Progenitor cell of endocrine pancreas (in vitro differentiated cells): Measurements from ENCODE around the gene NECTIN1. TPM values are rescaled to one million over a fixed set of nuclear protein-coding genes. Genes with fewer than 3 reads are reported as not detected.

Experiments
- DNase-seq: peaks from one replicate; pipeline ENCODE4 v3.0.0; 2021; ENCODE audit warnings: low spot score; ENCODE audit not compliant: unreplicated experiment
- H3K27ac Mint-ChIP-seq: 2 replicates; pipeline ENCODE4 v1.8.0; 2021; ENCODE audit warnings: mild to moderate bottlenecking, moderate library complexity, mixed read lengths
- H3K27me3 Mint-ChIP-seq: 2 replicates; pipeline ENCODE4 v1.8.0; 2021; ENCODE audit warnings: mixed read lengths
- H3K36me3 Mint-ChIP-seq: 2 replicates; pipeline ENCODE4 v1.8.0; 2022; ENCODE audit warnings: mixed read lengths; ENCODE audit not compliant: insufficient read depth
- H3K4me1 Mint-ChIP-seq: 2 replicates; pipeline ENCODE4 v1.8.0; 2021; ENCODE audit warnings: low read depth, mixed read lengths
- H3K4me3 Mint-ChIP-seq: 2 replicates; pipeline ENCODE4 v1.8.0; 2021; ENCODE audit warnings: low read depth, mild to moderate bottlenecking, moderate library complexity, mixed read lengths
- H3K9me3 Mint-ChIP-seq: 2 replicates; pipeline ENCODE4 v1.8.0; 2021; ENCODE audit warnings: low read depth, mixed read lengths
- total RNA-seq: library from RNA; stranded (reverse); gene quantifications from 2 replicates; pipeline ENCODE4 v1.2.1, GENCODE V29; 2021
- TF ChIP-seq, protein P1 (sequence below): fragments of 200-600 bp; sonication (generic); IDR thresholded peaks from one replicate; pipeline ENCODE4 v1.5.0; 2021; ENCODE audit warnings: antibody characterized with exemption, mild to moderate bottlenecking; ENCODE audit not compliant: unreplicated experiment

NECTIN1 gene
- total RNA-seq, 1 donor from 2014 or later, result 42.1 TPM

DNA sequence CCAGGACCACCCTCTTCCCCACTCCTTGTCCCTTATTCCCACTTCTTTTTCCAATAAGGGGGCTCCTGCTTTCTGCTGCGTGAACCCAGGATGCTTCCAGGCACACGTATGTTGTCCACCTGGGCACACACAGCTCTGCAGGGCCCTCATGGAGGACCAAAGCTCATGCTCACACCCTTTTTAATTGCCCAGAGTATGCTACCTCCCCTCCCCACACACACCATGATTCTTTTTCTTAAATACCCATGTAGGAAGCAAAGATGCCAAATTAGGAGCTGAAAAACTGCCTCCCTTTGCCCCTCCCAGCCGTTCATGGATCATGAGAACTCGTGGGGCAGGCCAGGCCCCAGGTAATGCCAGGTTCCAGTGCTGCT is 5.1 kb downstream of the NECTIN1 start:
- Mint-ChIP-seq H3K36me3 (peaks cover 1% of the 10 kb centered on the region), H3K4me1 (peaks cover 25% of the 10 kb centered on the region), H3K4me3 (no peak overlapping the region), H3K27me3 (no peaks in the 10 kb centered on the region), H3K27ac (no peak overlapping the region), H3K9me3 (no peaks in the 10 kb centered on the region)
- DNase-seq, result no peak
- TF ChIP-seq, protein P1, sequence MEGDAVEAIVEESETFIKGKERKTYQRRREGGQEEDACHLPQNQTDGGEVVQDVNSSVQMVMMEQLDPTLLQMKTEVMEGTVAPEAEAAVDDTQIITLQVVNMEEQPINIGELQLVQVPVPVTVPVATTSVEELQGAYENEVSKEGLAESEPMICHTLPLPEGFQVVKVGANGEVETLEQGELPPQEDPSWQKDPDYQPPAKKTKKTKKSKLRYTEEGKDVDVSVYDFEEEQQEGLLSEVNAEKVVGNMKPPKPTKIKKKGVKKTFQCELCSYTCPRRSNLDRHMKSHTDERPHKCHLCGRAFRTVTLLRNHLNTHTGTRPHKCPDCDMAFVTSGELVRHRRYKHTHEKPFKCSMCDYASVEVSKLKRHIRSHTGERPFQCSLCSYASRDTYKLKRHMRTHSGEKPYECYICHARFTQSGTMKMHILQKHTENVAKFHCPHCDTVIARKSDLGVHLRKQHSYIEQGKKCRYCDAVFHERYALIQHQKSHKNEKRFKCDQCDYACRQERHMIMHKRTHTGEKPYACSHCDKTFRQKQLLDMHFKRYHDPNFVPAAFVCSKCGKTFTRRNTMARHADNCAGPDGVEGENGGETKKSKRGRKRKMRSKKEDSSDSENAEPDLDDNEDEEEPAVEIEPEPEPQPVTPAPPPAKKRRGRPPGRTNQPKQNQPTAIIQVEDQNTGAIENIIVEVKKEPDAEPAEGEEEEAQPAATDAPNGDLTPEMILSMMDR, result no peak

DNA sequence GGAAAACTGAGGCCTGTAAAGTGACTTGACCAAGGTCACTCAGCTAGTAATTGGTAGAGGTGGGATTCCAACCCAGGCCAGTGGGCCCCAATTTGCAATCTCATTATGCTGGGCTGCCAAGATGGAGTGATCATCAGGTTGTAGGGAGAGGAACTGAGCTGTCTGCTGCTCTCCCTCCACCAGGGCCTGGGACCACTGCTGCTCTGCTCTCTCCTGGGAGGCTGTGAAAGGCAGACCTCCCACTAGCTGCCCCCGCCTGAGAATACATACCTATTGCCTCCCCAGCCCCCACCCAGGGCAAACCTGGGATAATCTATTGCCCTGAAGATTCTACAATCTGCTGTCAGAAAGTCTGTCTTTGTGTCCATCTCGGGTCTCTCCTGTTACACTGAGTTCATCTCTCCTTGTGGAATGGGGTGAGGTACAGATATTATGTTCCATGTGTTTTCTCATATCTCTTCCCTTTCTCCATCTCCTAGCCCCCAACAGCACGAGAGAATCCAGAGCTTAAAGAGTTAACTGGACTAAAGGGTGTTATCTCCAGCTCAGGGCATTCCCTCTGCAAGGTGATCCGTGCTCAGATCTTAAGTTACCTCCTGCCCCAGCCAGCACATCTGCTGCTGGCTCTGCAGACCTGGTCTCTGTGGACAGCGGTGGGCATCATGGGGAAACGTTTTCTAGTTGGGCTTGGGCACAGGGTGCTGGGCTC is 5.6 kb downstream of the NECTIN1 start:
- Mint-ChIP-seq H3K27ac (no peak overlapping the region), H3K9me3 (no peaks in the 10 kb centered on the region), H3K4me1 (peaks cover 25% of the 10 kb centered on the region), H3K36me3 (peaks cover 1% of the 10 kb centered on the region), H3K4me3 (no peak overlapping the region), H3K27me3 (no peaks in the 10 kb centered on the region)
- TF ChIP-seq, protein P1, result no peak
- no peak for DNase-seq

- Mint-ChIP-seq H3K27me3 (no peaks in the 10 kb centered on the region), H3K27ac (no peak overlapping the region), H3K4me3 (no peak overlapping the region), H3K9me3 (no peaks in the 10 kb centered on the region), H3K4me1 (peaks cover 31% of the 10 kb centered on the region), H3K36me3 (peaks cover 1% of the 10 kb centered on the region)
- TF ChIP-seq, protein P1, result no peak
- DNase-seq, result no peak
Observed at GRCh38 chr11:119722281-119722794, 6.7 kb downstream of the NECTIN1 start.

DNA sequence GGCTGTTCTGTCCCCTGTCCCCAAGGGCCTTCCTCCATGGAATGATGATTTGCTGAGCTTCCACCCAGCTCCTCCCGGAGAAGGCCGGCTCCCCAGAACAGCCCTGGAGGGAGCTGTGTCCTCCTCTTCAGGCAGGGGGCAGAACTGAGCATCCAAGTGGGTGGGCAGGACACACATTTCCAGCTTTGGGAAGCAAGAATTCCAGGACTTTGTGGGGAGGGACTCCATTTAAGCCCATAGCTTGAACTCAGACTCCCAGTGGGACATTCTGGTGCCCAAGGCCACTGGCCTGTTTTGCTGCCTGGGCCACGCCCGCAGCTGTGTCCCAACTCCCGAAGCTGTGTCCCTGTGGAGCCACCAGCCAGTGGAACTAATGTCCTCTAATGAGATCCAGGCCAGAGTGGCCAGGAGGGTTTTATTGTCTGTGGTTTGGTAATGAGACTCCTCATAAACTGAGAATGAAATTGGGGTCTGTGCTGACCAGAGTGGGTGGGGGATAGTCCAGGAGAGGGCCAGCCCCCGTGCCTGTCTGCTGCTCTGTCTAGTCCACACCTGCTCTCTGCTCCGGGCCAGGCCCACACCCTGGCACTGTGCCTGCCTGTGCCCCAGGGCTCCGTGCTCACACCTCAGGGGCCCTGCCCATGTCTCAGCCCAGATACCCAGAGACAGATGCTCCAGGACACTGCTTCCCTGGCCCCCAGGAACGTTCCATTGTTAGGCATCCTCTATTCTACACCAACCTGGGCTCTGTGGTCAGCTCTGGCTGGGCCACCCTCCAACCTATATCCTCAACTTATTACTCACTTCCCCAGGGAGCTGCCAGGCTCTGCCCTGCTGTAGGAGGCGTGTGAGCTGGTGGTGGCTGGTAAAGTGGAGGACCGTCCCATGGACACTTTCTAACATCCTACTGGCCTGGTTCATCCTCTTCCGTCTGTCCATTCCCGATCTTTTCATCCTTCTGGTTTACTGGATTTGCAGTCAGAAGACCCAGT is 7.6 kb downstream of the NECTIN1 start:
- Mint-ChIP-seq H3K4me1 (peaks cover 32% of the 10 kb centered on the region), H3K27ac (no peak overlapping the region), H3K27me3 (no peaks in the 10 kb centered on the region), H3K9me3 (no peaks in the 10 kb centered on the region), H3K36me3 (peaks cover 1% of the 10 kb centered on the region), H3K4me3 (no peak overlapping the region)
- DNase-seq, result no peak
- TF ChIP-seq, protein P1, result peak; percentile 55

DNA sequence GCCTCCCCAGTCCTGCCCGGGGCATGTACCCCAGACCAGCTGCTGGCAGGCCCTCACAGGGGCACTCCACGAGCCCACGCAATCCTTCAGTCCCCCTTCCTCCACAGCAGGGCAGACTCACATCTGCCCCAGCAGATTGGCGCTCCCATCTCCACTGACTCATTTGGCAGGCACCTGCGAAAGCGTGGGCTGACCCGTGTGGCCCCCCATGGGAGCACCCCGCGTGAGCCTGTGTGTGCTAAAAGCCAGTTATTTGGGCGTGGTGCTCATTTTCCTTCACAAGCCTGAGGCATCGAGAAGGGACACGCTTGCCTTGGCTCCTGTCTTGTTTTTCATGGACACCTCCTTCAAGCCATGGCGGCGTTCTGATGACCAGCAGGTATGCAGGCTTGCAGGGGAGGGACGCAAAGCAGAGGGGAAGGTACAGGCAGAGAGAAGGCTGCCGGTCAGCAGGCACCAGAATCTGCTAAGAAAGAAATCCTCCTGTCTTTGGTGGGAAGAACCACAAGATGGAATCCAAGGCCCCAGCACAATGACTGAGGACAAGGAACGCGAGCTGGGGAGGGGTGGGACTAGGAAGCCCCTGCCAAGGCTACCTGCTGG is 8.6 kb downstream of the NECTIN1 start:
- Mint-ChIP-seq H3K4me3 (no peak overlapping the region), H3K4me1 (peaks cover 35% of the 10 kb centered on the region), H3K27ac (no peak overlapping the region), H3K9me3 (no peaks in the 10 kb centered on the region), H3K27me3 (no peaks in the 10 kb centered on the region), H3K36me3 (peaks cover 1% of the 10 kb centered on the region)
- TF ChIP-seq, protein P1, result no peak
- DNase-seq, result no peak
